Mucosa of descending colon (tissue), 3 donors: ENCODE data around the gene DENND1A. TPM values are rescaled to one million over a fixed set of nuclear protein-coding genes. Genes with fewer than 3 reads are reported as not detected.

Source experiments
- ATAC-seq: fragments of 200-7000 bp; cut with Tn5 transposase; one replicate; pipeline ENCODE4 v1.9.1; 2020; ENCODE audit warnings: mild to moderate bottlenecking, moderate library complexity
- DNase-seq, 3 donors: peaks; one replicate each; pipeline ENCODE4 v3.0.0-alpha.2; 2020
- H3K36me3 ChIP-seq: fragments of 200-600 bp; one replicate; pipeline ENCODE4 v1.8.0; 2021; ENCODE audit warnings: low read depth, mild to moderate bottlenecking
- H3K4me1 ChIP-seq: fragments of 200-600 bp; one replicate; pipeline ENCODE4 v1.8.0; 2021; ENCODE audit warnings: low read depth, mild to moderate bottlenecking
- H3K4me3 ChIP-seq: fragments of 200-600 bp; one replicate; pipeline ENCODE4 v1.8.0; 2021; ENCODE audit warnings: mild to moderate bottlenecking
- H3K9me3 ChIP-seq: fragments of 200-600 bp; one replicate; pipeline ENCODE4 v1.8.0; 2021; ENCODE audit warnings: mild to moderate bottlenecking
- CTCF ChIP-seq: fragments of 200-600 bp; IDR thresholded peaks from one replicate; pipeline ENCODE4 v1.8.0; 2022; ENCODE audit warnings: antibody characterized with exemption, mild to moderate bottlenecking
- intact Hi-C, 2 donors: fragments of 100-400 bp; cut with DNase I in 1 of 2; cut with micrococcal nuclease in 1 of 2; formaldehyde crosslinking; loops; one replicate each; pipeline versions ENCODE4 v1.11.0 to v1.11.1; 2022; cut with DNase I, micrococcal nuclease
- total RNA-seq, 3 donors: library from RNA; stranded (reverse); fragmentation: NEBNext Ultra II Directional in 2 of 3; extraction: Animal tissue kit (Norgen Biotek cat#: 25700) in 2 of 3; gene quantifications; one replicate each; pipeline versions ENCODE4 v1.2.1 to v1.2.4, GENCODE V29; 2021 to 2023
- donor health status: DM: no; HTN: no; CAD: no; lungs with moderate emphysema.
- donor health status: DM: no; HTN: no; CAD: no.
- donor health status: DM: no; HTN: yes; CAD: no.

The DENND1A gene
- total RNA-seq, 3 donors from 2014 or later: 32.8 to 50.0 (median 35.1) TPM

- Histone ChIP-seq H3K9me3 (no peaks in the 10 kb centered on the region), H3K36me3 (no peaks in the 10 kb centered on the region), H3K4me3 (no peak overlapping the region), H3K4me1 (no peaks in the 10 kb centered on the region)
- TF ChIP-seq CTCF: no peak
- DNase-seq (no peak), ATAC-seq (no peak)
- intact Hi-C loops: no loop called here
These were observed 332.9 kb downstream of the DENND1A start for GRCh38 chr9:123597048-123597447.

- Histone ChIP-seq H3K4me3 (no peak overlapping the region), H3K9me3 (peaks cover 13% of the 10 kb centered on the region), H3K4me1 (no peaks in the 10 kb centered on the region), H3K36me3 (no peaks in the 10 kb centered on the region)
- no peak for DNase-seq
- no peak for TF ChIP-seq CTCF
- no peak for ATAC-seq
- intact Hi-C loops: no loop called here
These were observed 338.6 kb downstream of the DENND1A start for GRCh38 chr9:123591283-123591682.

- Histone ChIP-seq H3K36me3 (no peaks in the 10 kb centered on the region), H3K4me1 (no peaks in the 10 kb centered on the region), H3K9me3 (peaks cover 13% of the 10 kb centered on the region), H3K4me3 (no peak overlapping the region)
- intact Hi-C loops: no loop called here
- DNase-seq (no peak), ATAC-seq (no peak)
- no peak for TF ChIP-seq CTCF
These were observed 339.4 kb downstream of the DENND1A start for GRCh38 chr9:123590499-123590898.

- intact Hi-C loops: no loop called here
- no peak for TF ChIP-seq CTCF
- no peak for ATAC-seq
- Histone ChIP-seq H3K9me3 (peaks cover 13% of the 10 kb centered on the region), H3K4me1 (no peaks in the 10 kb centered on the region), H3K36me3 (no peaks in the 10 kb centered on the region), H3K4me3 (no peak overlapping the region)
- DNase-seq: no peak
These were observed 340.3 kb downstream of the DENND1A start for GRCh38 chr9:123589361-123590239.

- Histone ChIP-seq H3K4me1 (no peaks in the 10 kb centered on the region), H3K36me3 (no peaks in the 10 kb centered on the region), H3K9me3 (peaks cover 13% of the 10 kb centered on the region), H3K4me3 (no peak overlapping the region)
- no peak for TF ChIP-seq CTCF
- DNase-seq: no peak
- intact Hi-C loops: no loop called here
- ATAC-seq: no peak
These were observed 343.7 kb downstream of the DENND1A start for GRCh38 chr9:123586275-123586674.
